Activated CD8-positive, alpha-beta T cell treated with anti-CD3 and anti-CD28 coated beads for 36 hours (primary cell): ENCODE measurements around the gene DYDC1. TPM values are rescaled to one million over a fixed set of nuclear protein-coding genes. Genes with fewer than 3 reads are reported as not detected.

Experiments used
- ATAC-seq: fragments of 200-7000 bp; cut with Tn5 transposase; one replicate; pipeline ENCODE4 v1.10.0; 2021; ENCODE audit warnings: mild to moderate bottlenecking, moderate library complexity
- CTCF ChIA-PET: fragments of 350-600 bp; sonication (Branson Sonifier 250); formaldehyde crosslinking; loops from one replicate; lab custom pipeline; 2021; ENCODE audit warnings: antibody characterized with exemption; lab: Charles Lee
- POLR2A ChIA-PET: fragments of 350-600 bp; sonication (Branson Sonifier 250); formaldehyde crosslinking; loops from one replicate; lab custom pipeline; 2021; ENCODE audit warnings: antibody characterized with exemption; lab: Charles Lee
- DNase-seq: peaks from one replicate; pipeline ENCODE4 v3.0.0-alpha.2; 2020
- H3K27ac Mint-ChIP-seq: one replicate; pipeline ENCODE4 v1.8.0; 2021; ENCODE audit warnings: mild to moderate bottlenecking, mixed read lengths
- H3K27me3 Mint-ChIP-seq: one replicate; pipeline ENCODE4 v1.8.0; 2021; ENCODE audit warnings: mixed read lengths
- H3K36me3 Mint-ChIP-seq: one replicate; pipeline ENCODE4 v1.8.0; 2021; ENCODE audit warnings: low read depth, mixed read lengths
- H3K4me1 Mint-ChIP-seq: one replicate; pipeline ENCODE4 v1.8.0; 2021; ENCODE audit warnings: low read depth, mixed read lengths
- H3K4me3 Mint-ChIP-seq: one replicate; pipeline ENCODE4 v1.8.0; 2021; ENCODE audit warnings: mild to moderate bottlenecking, moderate library complexity, mixed read lengths
- H3K9me3 Mint-ChIP-seq: one replicate; pipeline ENCODE4 v1.8.0; 2021; ENCODE audit warnings: mixed read lengths
- CTCF ChIP-seq: fragments of 200-600 bp; IDR thresholded peaks from one replicate; pipeline ENCODE4 v1.8.0; 2022; ENCODE audit warnings: antibody characterized with exemption, mild to moderate bottlenecking
- intact Hi-C: fragments of 100-400 bp; cut with micrococcal nuclease; formaldehyde crosslinking; loops from one replicate; pipeline ENCODE4 v1.10.0; 2022
- total RNA-seq, 2 experiments: library from RNA; stranded (reverse); gene quantifications; one replicate each; pipeline ENCODE4 v1.2.3, GENCODE V29; 2021

DYDC1 gene
- total RNA-seq, 2 experiments from 2014 or later, result not detected

- ATAC-seq, result no peak
- Mint-ChIP-seq H3K4me1 (no peaks in the 10 kb centered on the region), H3K4me3 (no peak overlapping the region), H3K27ac (no peak overlapping the region), H3K27me3 (no peaks in the 10 kb centered on the region), H3K9me3 (no peaks in the 10 kb centered on the region), H3K36me3 (no peaks in the 10 kb centered on the region)
- DNase-seq, result no peak
- ChIA-PET CTCF (interaction anchor here (1.2 to 2.3 kb wide), 4 partner anchors 8 to 109 kb away, joined by 3 to 10 read pairs (median 6); no protein-coding TSS in a partner anchor), POLR2A (no interaction called here)
- intact Hi-C loops, result no loop called here
- TF ChIP-seq CTCF, result no peak
These were observed 40.5 kb upstream of the DYDC1 start for GRCh38 chr10:80397014-80397413.

DNA sequence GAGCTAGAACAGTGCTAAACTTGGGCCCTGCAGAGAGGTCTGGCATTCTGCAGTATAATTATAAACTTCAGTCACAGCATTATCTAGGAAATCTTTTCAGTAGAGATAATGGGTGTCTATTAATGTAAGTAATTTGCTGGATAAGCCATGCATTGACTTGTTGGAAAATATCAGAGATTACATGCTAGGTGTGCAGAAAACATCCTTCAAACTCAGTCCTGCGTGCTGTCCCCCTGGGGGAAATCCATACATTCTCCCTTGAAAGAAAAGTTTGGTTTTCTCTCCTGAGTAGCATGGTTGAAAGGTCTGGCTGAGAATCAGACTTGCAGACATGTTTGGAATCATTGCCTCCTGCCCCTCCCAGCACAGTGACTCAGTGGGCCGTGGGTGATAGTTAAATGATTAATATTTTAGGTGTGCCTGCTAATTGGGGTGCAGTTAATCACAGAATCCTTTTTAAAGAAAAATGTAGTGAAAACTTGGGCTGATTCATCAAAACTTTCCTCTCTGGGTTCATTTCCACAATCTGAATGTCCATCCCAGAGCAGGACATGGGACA is 37.9 kb upstream of the DYDC1 start:
- intact Hi-C loops, result no loop called here

GRCh38 chr10:80392250-80392649 is 35.7 kb upstream of the DYDC1 start:
- ChIA-PET CTCF (interaction anchor here (0.6 to 2.5 kb wide), 2 partner anchors 14 to 46 kb away, joined by 3 to 8 read pairs; no protein-coding TSS in a partner anchor), POLR2A (no interaction called here)
- no peak for TF ChIP-seq CTCF
- no peaks in the 10 kb centered on the region for H3K4me1 Mint-ChIP-seq
- intact Hi-C loops, result no loop called here
- no peak for ATAC-seq
- H3K27ac Mint-ChIP-seq, result no peak overlapping the region
- H3K36me3 Mint-ChIP-seq, result no peaks in the 10 kb centered on the region
- no peak for DNase-seq
- no peaks in the 10 kb centered on the region for H3K9me3 Mint-ChIP-seq
- H3K27me3 Mint-ChIP-seq, result no peaks in the 10 kb centered on the region
- no peak overlapping the region for H3K4me3 Mint-ChIP-seq

More for the DNA sequence above, 37.9 kb upstream of the DYDC1 start:
- DNase-seq (no peak), ATAC-seq (no peak)
- Mint-ChIP-seq H3K9me3 (no peaks in the 10 kb centered on the region), H3K4me1 (no peaks in the 10 kb centered on the region), H3K27ac (no peak overlapping the region), H3K36me3 (no peaks in the 10 kb centered on the region), H3K27me3 (no peaks in the 10 kb centered on the region), H3K4me3 (no peak overlapping the region)
- ChIA-PET POLR2A (no interaction called here), CTCF (no interaction called here)
- TF ChIP-seq CTCF, result no peak

GRCh38 chr10:80390740-80391139 is 34.2 kb upstream of the DYDC1 start:
- ATAC-seq, result no peak
- no peak for TF ChIP-seq CTCF
- POLR2A ChIA-PET, result no interaction called here
- CTCF ChIA-PET, result interaction anchor here (0.9 to 1.5 kb wide), 3 partner anchors 13 to 206 kb away, joined by 3 to 4 read pairs (median 3); no protein-coding TSS in a partner anchor
- H3K4me3 Mint-ChIP-seq, result no peak overlapping the region
- H3K27ac Mint-ChIP-seq, result no peak overlapping the region
- H3K27me3 Mint-ChIP-seq, result no peaks in the 10 kb centered on the region
- no peaks in the 10 kb centered on the region for H3K9me3 Mint-ChIP-seq
- no peaks in the 10 kb centered on the region for H3K36me3 Mint-ChIP-seq
- intact Hi-C loops, result no loop called here
- no peaks in the 10 kb centered on the region for H3K4me1 Mint-ChIP-seq
- no peak for DNase-seq

- CTCF ChIA-PET, result interaction anchor here (0.6 to 4.8 kb wide), 19 partner anchors 13 to 542 kb away, joined by 3 to 61 read pairs (median 4); no protein-coding TSS in a partner anchor
- H3K36me3 Mint-ChIP-seq, result no peaks in the 10 kb centered on the region
- TF ChIP-seq CTCF, result peak; percentile 74
- POLR2A ChIA-PET, result interaction anchor here (1.2 kb wide), 1 partner anchor 32 kb away, joined by 3 read pairs; no protein-coding TSS in a partner anchor
- H3K9me3 Mint-ChIP-seq, result no peaks in the 10 kb centered on the region
- no peak overlapping the region for H3K4me3 Mint-ChIP-seq
- peak overlapping the region; percentile 37 for H3K27ac Mint-ChIP-seq
- DNase-seq (peak; percentile 73), ATAC-seq (peak; percentile 64)
- H3K4me1 Mint-ChIP-seq, result peaks cover 14% of the 10 kb centered on the region
- intact Hi-C loops, result loop anchor here (1.0 to 10.0 kb wide), 3 partner anchors 60 to 222 kb away; no protein-coding TSS in a partner anchor
- H3K27me3 Mint-ChIP-seq, result no peaks in the 10 kb centered on the region
These were observed 26.4 kb upstream of the DYDC1 start for GRCh38 chr10:80382989-80383388.
